Measurements from ENCODE around the gene PHEX. TPM values are rescaled to one million over a fixed set of nuclear protein-coding genes. Genes with fewer than 3 reads are reported as not detected.

PHEX gene
- total RNA-seq, 4 donors from 2014 or later: 0.05 TPM; not detected in 3

GRCh38 chrX:22025751-22026150, 6.4 kb upstream of the PHEX start:
- in situ Hi-C loops (cut with MboI; ENCODE audit: low sequenced_read_pairs in 4 of 4) (no loop called here), intact Hi-C loops (cut with DNase I; ENCODE audit: low total_unique reads) (no loop called here)
- ATAC-seq (no peak), DNase-seq (no peak)
- Histone ChIP-seq H3K9me3 (no peaks in the 10 kb centered on the region), H3K36me3 (no peaks in the 10 kb centered on the region), H3K4me3 (no peak overlapping the region), H3K27me3 (no peaks in the 10 kb centered on the region), H3K4me1 (no peaks in the 10 kb centered on the region), H3K27ac (no peak overlapping the region)
- TF ChIP-seq CTCF (IDR thresholded peaks at IDR 0.05 in 4 of 5, conservative IDR thresholded peaks at IDR 0.05 in 1 of 5) (no peak), POLR2A (IDR thresholded peaks at IDR 0.05) (no peak)

DNA sequence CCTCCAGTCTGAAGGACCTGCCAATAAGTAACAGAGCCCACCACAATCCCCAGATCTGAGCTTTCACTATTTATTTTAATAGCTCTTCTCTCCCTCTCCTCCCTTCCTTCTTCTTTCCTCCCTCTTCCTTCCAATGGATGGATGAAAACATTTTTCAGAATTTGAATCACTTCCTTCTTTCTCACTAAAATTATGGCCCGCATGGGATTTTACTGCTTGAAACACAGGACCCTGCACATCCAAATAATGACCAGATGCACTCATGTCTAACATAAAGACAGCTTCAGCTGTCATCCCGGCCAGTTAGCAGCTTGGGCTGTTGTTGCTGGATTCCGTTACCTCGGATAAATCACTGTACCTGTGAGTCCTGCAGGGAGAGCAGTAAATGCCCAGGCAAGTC, 5.4 kb upstream of the PHEX start:
- H3K4me1 ChIP-seq: no peaks in the 10 kb centered on the region
- no peaks in the 10 kb centered on the region for H3K27me3 ChIP-seq
- in situ Hi-C loops (cut with MboI; ENCODE audit: low sequenced_read_pairs in 4 of 4) (no loop called here), intact Hi-C loops (cut with DNase I; ENCODE audit: low total_unique reads) (no loop called here)
- no peaks in the 10 kb centered on the region for H3K36me3 ChIP-seq
- H3K4me3 ChIP-seq: no peak overlapping the region
- no peaks in the 10 kb centered on the region for H3K9me3 ChIP-seq
- TF ChIP-seq CTCF (IDR thresholded peaks at IDR 0.05 in 4 of 5, conservative IDR thresholded peaks at IDR 0.05 in 1 of 5) (no peak), POLR2A (IDR thresholded peaks at IDR 0.05) (no peak)
- ATAC-seq (no peak), DNase-seq (no peak)
- no peak overlapping the region for H3K27ac ChIP-seq

DNA sequence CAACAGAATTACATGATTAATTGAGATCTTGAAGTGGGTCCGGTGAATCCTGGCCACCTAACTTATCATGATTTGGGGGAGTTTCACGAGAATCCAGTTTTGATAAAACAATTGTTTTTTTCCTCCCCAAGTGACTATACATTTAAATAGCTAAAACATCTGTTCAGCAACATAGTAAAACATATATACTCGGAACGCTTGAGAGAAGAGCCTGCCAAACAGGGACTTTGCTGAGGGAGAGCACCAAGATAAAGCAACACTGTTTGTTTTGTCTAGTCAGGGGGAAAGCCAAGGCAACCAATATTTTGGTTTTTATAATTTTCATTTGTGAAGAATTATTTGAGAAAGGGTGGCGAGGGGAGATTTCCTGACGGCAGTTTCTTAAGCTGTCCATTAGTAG, 381 bp downstream of the PHEX start:
- no peak for TF ChIP-seq POLR2A (IDR thresholded peaks at IDR 0.05)
- TF ChIP-seq CTCF (IDR thresholded peaks at IDR 0.05 in 4 of 5, conservative IDR thresholded peaks at IDR 0.05 in 1 of 5): no peak
- ATAC-seq (no peak), DNase-seq (no peak)
- in situ Hi-C loops (cut with MboI; ENCODE audit: low sequenced_read_pairs in 4 of 4): no loop called here
- Histone ChIP-seq H3K4me1 (no peaks in the 10 kb centered on the region), H3K9me3 (no peaks in the 10 kb centered on the region), H3K4me3 (no peak overlapping the region), H3K27ac (no peak overlapping the region), H3K36me3 (no peaks in the 10 kb centered on the region), H3K27me3 (no peaks in the 10 kb centered on the region)
- intact Hi-C loops (cut with DNase I; ENCODE audit: low total_unique reads): no loop called here

- in situ Hi-C loops (cut with MboI; ENCODE audit: low sequenced_read_pairs in 4 of 4): no loop called here
Observed at GRCh38 chrX:22033818-22034217, 1.7 kb downstream of the PHEX start.

More at GRCh38 chrX:22033818-22034217, 1.7 kb downstream of the PHEX start:
- Histone ChIP-seq H3K4me3 (no peak overlapping the region), H3K4me1 (no peaks in the 10 kb centered on the region), H3K27me3 (no peaks in the 10 kb centered on the region), H3K9me3 (no peaks in the 10 kb centered on the region), H3K36me3 (no peaks in the 10 kb centered on the region), H3K27ac (no peak overlapping the region)
- intact Hi-C loops (cut with DNase I; ENCODE audit: low total_unique reads): no loop called here
- ATAC-seq: no peak
- TF ChIP-seq CTCF (IDR thresholded peaks at IDR 0.05 in 4 of 5, conservative IDR thresholded peaks at IDR 0.05 in 1 of 5): no peak
- no peak for TF ChIP-seq POLR2A (IDR thresholded peaks at IDR 0.05)
- no peak for DNase-seq

Data from gastrocnemius medialis (tissue), 4 donors.